ENCODE data around the gene KCNA5.

DNA sequence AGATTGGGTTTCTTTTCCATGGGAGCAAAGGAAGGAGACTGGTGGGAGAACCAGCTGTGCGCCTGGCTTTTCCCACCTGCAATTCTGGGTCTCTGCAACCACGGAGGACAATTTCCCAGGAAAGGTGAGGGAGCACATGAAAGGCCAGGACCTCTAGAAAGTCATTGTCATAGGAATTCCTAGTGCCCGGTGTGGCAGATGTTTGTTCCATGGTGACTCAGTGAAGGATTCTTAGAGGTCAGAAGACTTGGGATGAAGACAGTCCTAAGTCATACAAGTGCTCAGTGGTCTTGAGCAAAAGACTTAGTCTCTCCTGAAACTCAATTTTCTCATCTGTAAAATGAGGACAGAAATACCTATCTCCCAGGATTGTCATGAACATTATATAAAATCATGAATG, 51.3 kb downstream of the KCNA5 start:
- TF ChIP-seq, protein P1, sequence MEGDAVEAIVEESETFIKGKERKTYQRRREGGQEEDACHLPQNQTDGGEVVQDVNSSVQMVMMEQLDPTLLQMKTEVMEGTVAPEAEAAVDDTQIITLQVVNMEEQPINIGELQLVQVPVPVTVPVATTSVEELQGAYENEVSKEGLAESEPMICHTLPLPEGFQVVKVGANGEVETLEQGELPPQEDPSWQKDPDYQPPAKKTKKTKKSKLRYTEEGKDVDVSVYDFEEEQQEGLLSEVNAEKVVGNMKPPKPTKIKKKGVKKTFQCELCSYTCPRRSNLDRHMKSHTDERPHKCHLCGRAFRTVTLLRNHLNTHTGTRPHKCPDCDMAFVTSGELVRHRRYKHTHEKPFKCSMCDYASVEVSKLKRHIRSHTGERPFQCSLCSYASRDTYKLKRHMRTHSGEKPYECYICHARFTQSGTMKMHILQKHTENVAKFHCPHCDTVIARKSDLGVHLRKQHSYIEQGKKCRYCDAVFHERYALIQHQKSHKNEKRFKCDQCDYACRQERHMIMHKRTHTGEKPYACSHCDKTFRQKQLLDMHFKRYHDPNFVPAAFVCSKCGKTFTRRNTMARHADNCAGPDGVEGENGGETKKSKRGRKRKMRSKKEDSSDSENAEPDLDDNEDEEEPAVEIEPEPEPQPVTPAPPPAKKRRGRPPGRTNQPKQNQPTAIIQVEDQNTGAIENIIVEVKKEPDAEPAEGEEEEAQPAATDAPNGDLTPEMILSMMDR (IDR thresholded peaks at IDR 0.05), result no peak
- no peak for TF ChIP-seq EZH2 (IDR thresholded peaks at IDR 0.05; ENCODE audit: borderline replicate concordance, insufficient read depth, low read depth, low read length, poor library complexity, severe bottlenecking)

Data from B cell (primary cell).